ENCODE results near the gene SMARCC1.

The SMARCC1 gene

GRCh38 chr3:47580481-47580880, 201.2 kb downstream of the SMARCC1 start:
- no peak overlapping the region for H3K27ac ChIP-seq
- H3K27me3 ChIP-seq: no peaks in the 10 kb centered on the region
- H3K36me3 ChIP-seq: peaks cover 0 to 14% (median 8%) of the 10 kb centered on the region in 3 donors
- intact Hi-C loops (cut with DNase I; ENCODE audit: low total_unique reads): no loop called here
- H3K4me1 ChIP-seq: peaks cover 0 to 19% (median 16%) of the 10 kb centered on the region in 4 donors
- H3K9me3 ChIP-seq: no peaks in the 10 kb centered on the region
- no peak overlapping the region for H3K4me3 ChIP-seq
- no peak for TF ChIP-seq CTCF (IDR thresholded peaks at IDR 0.05)
- no peak for DNase-seq

- no peak for DNase-seq
- Histone ChIP-seq H3K4me3 (no peak overlapping the region), H3K27ac (no peak overlapping the region), H3K36me3 (peaks cover 0 to 8% (median 2%) of the 10 kb centered on the region in 3 donors), H3K27me3 (no peaks in the 10 kb centered on the region), H3K4me1 (peaks cover 0 to 19% (median 16%) of the 10 kb centered on the region in 4 donors), H3K9me3 (no peaks in the 10 kb centered on the region)
- no peak for TF ChIP-seq CTCF (IDR thresholded peaks at IDR 0.05)
- intact Hi-C loops (cut with DNase I; ENCODE audit: low total_unique reads): no loop called here
Measured at GRCh38 chr3:47579875-47580274, 201.8 kb downstream of the SMARCC1 start.

- no peaks in the 10 kb centered on the region for H3K36me3 ChIP-seq
- no peaks in the 10 kb centered on the region for H3K27me3 ChIP-seq
- no peaks in the 10 kb centered on the region for H3K9me3 ChIP-seq
- intact Hi-C loops (cut with DNase I; ENCODE audit: low total_unique reads): no loop called here
- TF ChIP-seq CTCF (IDR thresholded peaks at IDR 0.05): no peak
- DNase-seq: no peak
- H3K4me1 ChIP-seq: peaks cover 0 to 19% (median 16%) of the 10 kb centered on the region in 4 donors
- H3K27ac ChIP-seq: peak within 1 kb of the TSS in 1 of 2 donors; percentile 22
- H3K4me3 ChIP-seq: peak within 1 kb of the TSS; percentile 59 to 66
Measured at GRCh38 chr3:47578691-47579632, 202.7 kb downstream of the SMARCC1 start, which contains the start of gene CSPG5. TSS of gene CSPG5 (minus strand) at chr3:47578865. CDS start at chr3:47578693, 172 bp downstream.

- intact Hi-C loops (cut with DNase I; ENCODE audit: low total_unique reads): no loop called here
- no peak for DNase-seq
- Histone ChIP-seq H3K4me3 (peak overlapping the region; percentile 59 to 66), H3K4me1 (peaks cover 0 to 23% (median 18%) of the 10 kb centered on the region in 4 donors), H3K9me3 (no peaks in the 10 kb centered on the region), H3K27ac (no peak overlapping the region), H3K27me3 (no peaks in the 10 kb centered on the region), H3K36me3 (no peaks in the 10 kb centered on the region)
- no peak for TF ChIP-seq CTCF (IDR thresholded peaks at IDR 0.05)
Measured at GRCh38 chr3:47578119-47578632, 203.5 kb downstream of the SMARCC1 start.

- no peak for DNase-seq
- no peaks in the 10 kb centered on the region for H3K36me3 ChIP-seq
Measured at GRCh38 chr3:47577583-47578118, 204.0 kb downstream of the SMARCC1 start.

More at GRCh38 chr3:47577583-47578118, 204.0 kb downstream of the SMARCC1 start:
- peak overlapping the region; percentile 59 to 66 for H3K4me3 ChIP-seq
- intact Hi-C loops (cut with DNase I; ENCODE audit: low total_unique reads): no loop called here
- H3K4me1 ChIP-seq: peaks cover 0 to 23% (median 18%) of the 10 kb centered on the region in 4 donors
- no peak for TF ChIP-seq CTCF (IDR thresholded peaks at IDR 0.05)
- no peaks in the 10 kb centered on the region for H3K27me3 ChIP-seq
- no peak overlapping the region for H3K27ac ChIP-seq
- no peaks in the 10 kb centered on the region for H3K9me3 ChIP-seq
